HL-60/S4 treated with retinoic acid at 250 ng/mL for 4 days and 3 days (cell line): ENCODE results near the gene SMR3B.

Experiments used
- in situ Hi-C: fragments of 300-500 bp; cut with MboI; formaldehyde crosslinking; loops from 2 replicates; pipeline ENCODE4 v1.7.0; 2022; ENCODE audit warnings: low sequenced_read_pairs

Gene SMR3B

DNA sequence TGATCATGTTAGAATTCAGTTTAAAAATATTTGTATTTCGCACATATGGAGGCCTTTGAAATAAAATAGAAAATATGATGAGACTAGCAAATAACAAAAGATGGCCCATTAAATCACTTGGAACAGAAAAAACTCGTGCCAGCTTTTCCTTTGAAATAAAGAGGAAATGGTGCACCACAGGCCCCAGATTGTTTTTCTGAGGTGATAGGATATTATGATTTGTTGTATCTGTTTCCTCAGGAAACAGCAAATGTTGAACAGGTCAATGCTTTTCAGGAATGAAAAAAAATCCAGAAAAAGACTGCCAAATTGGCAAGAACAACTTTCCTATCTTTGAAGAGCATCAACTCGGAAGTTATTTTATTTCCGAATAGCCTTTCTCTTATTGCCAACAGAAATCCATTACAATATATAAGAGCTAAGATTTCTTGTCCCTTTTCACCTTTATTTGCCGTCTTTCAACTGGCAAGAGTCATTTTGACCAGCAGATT is at the start of gene SMR3B:
Gene SMR3B (plus strand): TSS at position 441 of the 491 bp plus-strand sequence. CDS start 1,380 bp downstream, outside the sequence.
- in situ Hi-C loops, result no loop called here

DNA sequence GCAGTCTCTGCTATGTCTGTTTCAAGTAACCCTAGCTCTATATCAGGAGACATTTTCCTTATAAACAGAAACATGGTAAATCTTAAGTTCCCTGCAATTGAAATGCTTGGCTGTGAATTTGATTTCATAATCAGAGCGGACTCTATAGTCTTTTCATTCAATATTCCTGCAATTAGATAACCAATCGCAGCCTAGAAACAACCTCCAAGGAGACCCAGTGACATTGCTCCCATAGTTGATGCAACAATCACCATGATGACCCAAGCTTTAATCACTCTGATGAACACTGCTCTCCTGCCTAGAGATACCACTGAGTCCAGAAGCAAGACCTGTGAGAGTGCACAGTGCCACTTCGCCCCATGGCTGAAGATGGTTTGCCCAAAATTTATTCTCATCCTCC is 48.2 kb upstream of the SMR3B start, which contains the start of gene CABS1:
Gene CABS1 (plus strand): TSS at position 301 of the 400 bp plus-strand sequence. CDS start 59 bp downstream, at position 360.
- in situ Hi-C loops, result no loop called here

DNA sequence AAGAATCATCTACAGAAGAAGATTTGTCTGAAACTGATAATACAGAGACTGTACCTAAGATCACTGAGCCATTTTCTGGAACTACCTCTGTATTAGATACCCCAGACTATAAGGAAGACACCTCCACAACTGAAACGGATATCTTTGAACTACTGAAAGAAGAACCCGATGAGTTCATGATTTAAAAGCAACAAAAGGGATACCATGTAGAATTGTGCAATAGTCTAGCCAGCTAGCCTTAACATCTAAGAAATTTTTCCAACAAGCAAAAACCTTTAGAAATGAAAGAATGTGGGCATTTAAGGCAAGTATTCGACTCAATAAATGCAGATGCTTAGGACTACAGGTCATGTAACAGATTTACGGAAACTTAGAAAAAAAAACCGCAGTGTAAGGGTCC is 46.9 kb upstream of the SMR3B start:
- in situ Hi-C loops, result no loop called here

DNA sequence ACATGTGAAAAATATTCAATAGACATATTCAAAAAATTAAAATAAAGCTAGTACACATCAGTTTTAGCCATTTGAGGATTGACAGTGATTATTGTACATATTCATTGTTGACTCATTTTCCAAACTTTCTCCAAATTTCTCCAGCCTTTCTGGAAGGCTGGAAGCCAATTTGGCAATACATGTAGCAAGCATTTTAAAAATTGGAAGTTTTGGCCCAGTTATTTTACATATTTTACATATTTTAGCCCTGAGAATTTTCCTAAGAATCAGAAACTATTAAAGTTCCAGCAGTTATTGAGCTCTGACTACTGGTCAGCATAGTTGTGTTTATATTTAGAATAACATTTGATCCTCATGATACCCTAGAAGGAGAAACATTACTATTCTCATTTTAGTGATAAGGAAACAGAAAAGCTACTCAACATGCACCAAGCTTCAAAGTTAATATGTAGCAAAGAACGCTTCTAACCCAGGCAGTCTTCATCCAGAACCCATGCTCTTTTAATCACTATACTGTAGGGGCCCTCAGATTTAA is 45.0 kb upstream of the SMR3B start:
- in situ Hi-C loops, result no loop called here

DNA sequence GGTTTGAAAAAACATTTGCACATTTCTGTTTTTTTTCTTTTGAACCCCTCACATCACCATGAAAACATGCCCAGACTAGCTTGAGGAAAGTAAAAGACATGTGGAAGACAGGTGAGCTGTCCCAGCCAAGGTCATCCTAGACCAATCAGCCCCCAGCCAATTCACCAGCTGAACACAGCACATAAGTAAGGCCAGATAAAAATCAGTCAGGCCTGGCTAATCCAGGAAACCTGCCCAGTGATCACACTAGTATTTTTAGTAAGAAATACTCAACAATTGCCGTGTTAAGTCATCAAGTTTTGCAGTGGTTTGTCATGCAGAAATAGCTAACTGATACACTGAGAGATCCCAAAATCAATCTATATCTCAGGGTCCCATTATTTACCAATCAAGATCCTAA is 26.7 kb upstream of the SMR3B start:
- in situ Hi-C loops, result no loop called here

GRCh38 chr4:70359115-70359661 is 23.7 kb upstream of the SMR3B start:
- in situ Hi-C loops, result no loop called here

GRCh38 chr4:70360460-70360859 is 22.5 kb upstream of the SMR3B start, which contains the start of gene SMR3A:
TSS of gene SMR3A (plus strand) at chr4:70360760. CDS start at chr4:70362116, 1,356 bp downstream.
- in situ Hi-C loops, result no loop called here

GRCh38 chr4:70364002-70364401 is 18.9 kb upstream of the SMR3B start:
- in situ Hi-C loops, result no loop called here

- in situ Hi-C loops, result no loop called here
Observed at GRCh38 chr4:70365479-70365878, 17.5 kb upstream of the SMR3B start.

DNA sequence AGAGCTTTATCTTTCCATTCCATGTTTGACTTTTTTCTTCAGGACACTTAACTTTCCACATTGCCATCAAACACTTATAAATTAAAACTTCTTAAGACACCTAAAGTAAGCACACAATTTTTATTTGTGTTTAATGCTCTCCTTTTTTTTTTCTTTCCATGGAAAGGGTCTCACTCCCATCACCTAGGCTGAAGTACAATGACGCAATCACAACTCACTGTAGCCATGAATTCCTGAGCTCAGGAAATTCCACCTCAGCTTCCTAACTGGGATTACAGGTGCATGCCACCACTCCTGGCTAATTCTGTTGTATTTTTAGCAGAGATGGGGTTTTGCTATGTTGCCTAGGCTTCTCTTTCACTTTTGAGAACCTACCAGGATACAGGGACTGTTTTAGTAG is 15.1 kb upstream of the SMR3B start:
- in situ Hi-C loops, result no loop called here

GRCh38 chr4:70371987-70372386 is 10.9 kb upstream of the SMR3B start:
- in situ Hi-C loops, result no loop called here

GRCh38 chr4:70372760-70373159 is 10.2 kb upstream of the SMR3B start:
- in situ Hi-C loops, result no loop called here

DNA sequence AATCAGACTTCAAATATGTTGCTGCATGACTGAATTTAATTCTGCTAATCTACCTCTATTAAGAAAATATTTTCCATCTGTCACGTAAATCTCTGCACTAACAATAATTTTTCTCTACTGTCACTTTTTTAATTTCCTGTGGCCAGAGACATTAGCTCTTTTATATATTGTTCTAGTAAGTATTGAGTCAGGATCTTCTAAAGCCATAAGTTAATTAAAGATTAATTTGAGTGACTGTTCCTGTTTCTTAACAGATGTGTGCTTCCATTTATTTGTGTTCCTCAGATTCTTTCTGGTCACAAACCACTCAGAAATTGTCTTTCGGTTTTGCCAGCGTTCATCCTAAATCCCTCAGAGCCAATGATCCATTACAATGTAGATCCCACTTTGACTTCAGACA is 2.4 kb upstream of the SMR3B start:
- in situ Hi-C loops, result no loop called here

DNA sequence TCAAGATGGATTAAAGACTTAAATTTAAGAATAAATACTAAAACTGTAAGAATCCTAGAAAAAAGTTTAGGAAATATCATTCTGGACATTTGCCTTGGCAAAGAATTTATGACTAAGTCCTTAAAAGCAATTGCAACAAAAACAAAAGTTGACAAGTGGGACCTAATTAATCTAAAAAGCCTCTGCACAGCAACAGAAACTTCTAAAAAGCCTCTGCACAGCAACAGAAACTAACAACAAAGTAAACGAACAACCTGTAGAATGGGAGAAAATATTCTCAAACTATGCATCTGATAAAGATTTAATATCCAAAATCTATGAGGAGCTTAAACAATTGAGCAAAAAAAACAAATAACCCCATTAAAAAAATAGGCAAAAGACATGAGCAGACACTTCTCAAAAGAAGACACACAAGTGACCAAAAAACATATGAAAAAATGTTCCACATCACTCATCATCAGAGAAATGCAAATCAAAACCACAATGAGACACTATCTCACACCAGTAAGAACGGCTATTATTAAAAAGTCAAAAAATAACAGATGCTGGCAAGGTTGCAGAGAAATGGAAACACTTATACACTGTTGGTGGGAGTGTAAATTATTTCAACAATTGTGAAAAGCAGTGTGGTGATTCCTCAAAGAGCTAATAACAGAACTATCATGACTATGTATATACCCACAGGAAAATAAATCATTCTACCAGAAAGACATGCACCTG is 9.3 kb downstream of the SMR3B start:
- in situ Hi-C loops, result no loop called here

- in situ Hi-C loops, result no loop called here
Observed at GRCh38 chr4:70397580-70397979, 14.6 kb downstream of the SMR3B start, which contains the start of gene OPRPN. TSS of gene OPRPN (plus strand) at chr4:70397940. CDS start at chr4:70399286, 1,346 bp downstream.

- in situ Hi-C loops, result no loop called here
Observed at GRCh38 chr4:70399319-70399718, 16.4 kb downstream of the SMR3B start.

- in situ Hi-C loops, result no loop called here
Observed at GRCh38 chr4:70402762-70403161, 19.8 kb downstream of the SMR3B start.

DNA sequence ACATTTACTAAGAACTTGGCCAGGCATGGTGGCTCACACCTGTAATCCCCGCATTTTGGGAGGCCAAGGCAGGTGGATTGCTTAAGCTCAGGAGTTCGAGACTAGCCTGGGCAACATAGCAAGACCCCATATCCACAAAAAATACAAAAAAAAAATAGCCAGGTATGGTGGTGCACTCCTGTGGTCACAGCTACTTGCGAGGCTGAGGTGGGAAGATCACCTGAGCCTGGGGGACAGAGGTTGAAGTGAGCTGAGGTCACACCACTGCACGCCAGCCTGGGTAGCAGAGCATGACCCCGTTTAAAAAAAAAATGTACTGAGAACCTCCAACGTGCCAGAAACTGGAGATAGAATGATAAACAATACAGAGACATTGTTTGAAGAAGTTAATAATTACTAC is 22.8 kb downstream of the SMR3B start:
- in situ Hi-C loops, result no loop called here

GRCh38 chr4:70425306-70425705 is 42.4 kb downstream of the SMR3B start:
- in situ Hi-C loops, result no loop called here

DNA sequence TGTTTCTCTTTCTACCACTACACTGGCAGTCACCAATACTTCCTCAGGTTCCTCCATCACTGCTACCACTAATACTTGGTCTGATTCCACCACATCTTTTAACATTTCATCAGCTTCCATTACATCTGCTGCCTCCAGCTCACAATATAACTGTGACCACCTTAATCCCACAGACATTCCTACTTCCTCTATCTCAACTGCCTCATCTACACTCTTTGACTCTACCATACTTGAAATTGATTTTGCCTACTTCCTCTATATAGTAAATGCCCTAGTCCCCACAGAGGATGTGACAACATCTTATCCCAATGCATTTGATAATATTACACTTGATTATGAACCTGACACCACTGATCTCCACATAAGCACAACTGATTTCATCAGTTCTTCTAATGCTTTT is 43.9 kb downstream of the SMR3B start:
- in situ Hi-C loops, result no loop called here

GRCh38 chr4:70437197-70437596 is 54.3 kb downstream of the SMR3B start:
- in situ Hi-C loops, result no loop called here
